Cardiac muscle cell (in vitro differentiated cells and primary cell): ENCODE measurements around the gene RABGGTA. TPM values are rescaled to one million over a fixed set of nuclear protein-coding genes. Genes with fewer than 3 reads are reported as not detected.

Source experiments
- DNase-seq, 2 donors: peaks; one replicate each; pipeline versions ENCODE4 v3.0.0 to v3.0.0-alpha.2; 2010 to 2017; ENCODE audit warnings: low read depth in 1 of 2, low spot score in 1 of 2
- H3K27ac ChIP-seq: fragments of 200-600 bp; sonication (generic); 2 replicates; pipeline ENCODE4 v1.5.1; 2016
- H3K27me3 ChIP-seq: fragments of 200-600 bp; sonication (generic); 2 replicates; pipeline ENCODE4 v1.6.0; 2016; ENCODE audit warnings: control low read depth
- H3K36me3 ChIP-seq: fragments of 200-600 bp; sonication (generic); 2 replicates; pipeline ENCODE4 v1.5.1; 2016; ENCODE audit warnings: control low read depth
- H3K4me1 ChIP-seq: fragments of 200-600 bp; sonication (generic); 2 replicates; pipeline ENCODE4 v1.8.1; 2017; ENCODE audit warnings: low read depth, mild to moderate bottlenecking, mixed run types
- H3K4me3 ChIP-seq: fragments of 200-600 bp; sonication (generic); 2 replicates; pipeline ENCODE4 v1.5.1; 2016; ENCODE audit warnings: mild to moderate bottlenecking
- H3K9me3 ChIP-seq: fragments of 200-600 bp; sonication (generic); 2 replicates; pipeline ENCODE4 v1.5.1; 2017; ENCODE audit warnings: low read depth, mild to moderate bottlenecking, control low read depth
- polyA plus RNA-seq: library from polyadenylated mRNA; unstranded; fragments of >200 nt; fragmentation: Nextera tagmentation; extraction: Ambion mirVana; gene quantifications from 2 replicates; pipeline ENCODE4 v1.2.1, GENCODE V29; 2016
- total RNA-seq: library from RNA; depleted of rRNA; stranded (reverse); fragments of >200 nt; gene quantifications from 2 replicates; pipeline ENCODE4 v1.2.3, GENCODE V29; 2016
- TF ChIP-seq, protein P1 (sequence below): IDR thresholded peaks from 2 replicates; pipeline ENCODE4 v1.5.1; 2012; ENCODE audit warnings: low read depth, mild to moderate bottlenecking, low read length

RABGGTA gene
- total and polyA plus RNA-seq, 2 experiments from 2014 or later: 39.6 to 43.7 TPM

DNA sequence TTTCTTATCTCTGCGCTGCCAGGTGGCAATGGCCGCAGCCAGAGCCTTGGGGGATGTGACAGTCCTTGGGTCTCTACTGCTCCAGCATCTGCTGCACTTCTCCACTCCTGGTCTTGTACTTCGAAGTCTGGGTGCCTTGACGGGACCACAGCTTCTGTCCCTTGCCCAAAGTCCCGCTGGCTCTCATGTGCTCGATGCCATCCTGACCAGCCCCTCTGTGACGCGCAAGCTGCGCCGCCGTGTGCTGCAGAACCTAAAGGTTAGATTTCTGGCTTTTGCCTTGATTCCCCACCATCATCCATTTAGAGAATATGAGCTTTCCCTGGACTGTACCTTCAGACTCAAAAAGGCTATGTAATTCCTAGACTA is 32.6 kb upstream of the RABGGTA start:
- no peaks in the 10 kb centered on the region for H3K27me3 ChIP-seq
- peaks cover 7% of the 10 kb centered on the region for H3K4me1 ChIP-seq
- H3K9me3 ChIP-seq: no peaks in the 10 kb centered on the region
- DNase-seq: no peak
- H3K4me3 ChIP-seq: no peak overlapping the region
- H3K27ac ChIP-seq: no peak overlapping the region
- TF ChIP-seq, protein P1, sequence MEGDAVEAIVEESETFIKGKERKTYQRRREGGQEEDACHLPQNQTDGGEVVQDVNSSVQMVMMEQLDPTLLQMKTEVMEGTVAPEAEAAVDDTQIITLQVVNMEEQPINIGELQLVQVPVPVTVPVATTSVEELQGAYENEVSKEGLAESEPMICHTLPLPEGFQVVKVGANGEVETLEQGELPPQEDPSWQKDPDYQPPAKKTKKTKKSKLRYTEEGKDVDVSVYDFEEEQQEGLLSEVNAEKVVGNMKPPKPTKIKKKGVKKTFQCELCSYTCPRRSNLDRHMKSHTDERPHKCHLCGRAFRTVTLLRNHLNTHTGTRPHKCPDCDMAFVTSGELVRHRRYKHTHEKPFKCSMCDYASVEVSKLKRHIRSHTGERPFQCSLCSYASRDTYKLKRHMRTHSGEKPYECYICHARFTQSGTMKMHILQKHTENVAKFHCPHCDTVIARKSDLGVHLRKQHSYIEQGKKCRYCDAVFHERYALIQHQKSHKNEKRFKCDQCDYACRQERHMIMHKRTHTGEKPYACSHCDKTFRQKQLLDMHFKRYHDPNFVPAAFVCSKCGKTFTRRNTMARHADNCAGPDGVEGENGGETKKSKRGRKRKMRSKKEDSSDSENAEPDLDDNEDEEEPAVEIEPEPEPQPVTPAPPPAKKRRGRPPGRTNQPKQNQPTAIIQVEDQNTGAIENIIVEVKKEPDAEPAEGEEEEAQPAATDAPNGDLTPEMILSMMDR: no peak
- peaks cover 28% of the 10 kb centered on the region for H3K36me3 ChIP-seq

DNA sequence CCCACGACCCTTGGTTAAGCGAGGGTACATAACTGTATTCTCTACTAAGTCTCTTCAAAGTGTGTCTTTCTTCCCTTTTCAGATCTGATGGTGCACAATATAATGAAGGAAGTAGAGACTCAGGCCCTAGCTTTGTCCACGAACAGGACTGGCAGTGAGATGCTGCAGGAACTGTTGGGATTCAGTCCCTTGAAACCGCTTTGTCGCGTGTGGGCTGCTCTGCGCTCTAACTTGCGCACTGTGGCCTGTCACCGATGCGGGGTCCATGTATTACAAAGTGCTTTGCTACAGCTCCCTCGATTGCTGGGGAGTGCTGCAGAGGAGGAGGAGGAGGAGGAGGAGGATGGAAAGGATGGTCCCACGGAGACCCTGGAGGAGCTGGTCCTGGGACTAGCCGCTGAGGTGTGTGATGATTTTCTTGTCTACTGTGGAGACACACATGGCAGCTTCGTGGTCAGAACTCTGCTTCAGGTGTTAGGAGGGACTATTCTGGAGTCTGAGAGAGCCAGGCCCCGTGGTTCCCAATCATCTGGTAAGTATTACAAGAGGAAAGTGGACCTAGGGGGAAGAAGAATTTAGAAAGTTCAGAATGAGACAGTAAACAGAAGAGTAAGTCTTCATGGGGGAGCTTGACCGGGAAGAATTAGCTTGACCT is 29.1 kb upstream of the RABGGTA start:
- no peak for DNase-seq
- peak overlapping the region; percentile 68 for H3K27ac ChIP-seq
- H3K4me3 ChIP-seq: peak overlapping the region; percentile 69
- H3K27me3 ChIP-seq: no peaks in the 10 kb centered on the region
- TF ChIP-seq, protein P1: no peak
- no peaks in the 10 kb centered on the region for H3K9me3 ChIP-seq
- H3K4me1 ChIP-seq: peaks cover 7% of the 10 kb centered on the region
- H3K36me3 ChIP-seq: peaks cover 28% of the 10 kb centered on the region

- H3K27ac ChIP-seq: peak within 1 kb of the TSS; percentile 68
- DNase-seq: peak; percentile 92 to 96
- no peaks in the 10 kb centered on the region for H3K27me3 ChIP-seq
- peaks cover 7% of the 10 kb centered on the region for H3K4me1 ChIP-seq
- TF ChIP-seq, protein P1: no peak
- H3K36me3 ChIP-seq: peaks cover 24% of the 10 kb centered on the region
- peak within 1 kb of the TSS; percentile 69 for H3K4me3 ChIP-seq
- no peaks in the 10 kb centered on the region for H3K9me3 ChIP-seq
Observed at GRCh38 chr14:24299255-24300191, 28.1 kb upstream of the RABGGTA start, which contains the start of the genes DHRS1 and NOP9. TSS of gene DHRS1 (minus strand) at chr14:24299780. CDS start at chr14:24299106, 674 bp downstream. TSS of gene NOP9 (plus strand) at chr14:24299850. CDS start at chr14:24299955, 105 bp downstream.

DNA sequence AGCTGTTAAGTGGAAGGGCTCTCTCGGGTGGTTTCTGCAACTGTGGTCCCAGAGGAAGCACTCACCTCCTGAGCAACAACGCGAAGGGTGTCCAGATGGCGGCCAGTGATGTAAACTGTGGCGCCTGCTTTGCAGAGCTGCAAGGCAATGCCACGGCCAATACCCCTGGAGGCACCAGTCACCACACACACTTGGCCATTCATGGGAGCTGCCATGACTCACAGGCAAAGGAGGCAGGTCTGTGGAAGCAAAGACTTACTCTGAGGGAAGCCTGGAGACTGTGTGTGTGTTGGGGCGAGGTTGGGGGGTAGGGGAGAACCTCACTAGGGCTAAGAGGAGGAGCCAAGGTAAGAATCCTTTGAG is 27.5 kb upstream of the RABGGTA start:
- Histone ChIP-seq H3K36me3 (peaks cover 17% of the 10 kb centered on the region), H3K27me3 (no peaks in the 10 kb centered on the region), H3K9me3 (no peaks in the 10 kb centered on the region), H3K27ac (no peak overlapping the region), H3K4me1 (peaks cover 7% of the 10 kb centered on the region), H3K4me3 (peak overlapping the region; percentile 69)
- TF ChIP-seq, protein P1: no peak
- peak in 1 of 2 donors; percentile 27 for DNase-seq

DNA sequence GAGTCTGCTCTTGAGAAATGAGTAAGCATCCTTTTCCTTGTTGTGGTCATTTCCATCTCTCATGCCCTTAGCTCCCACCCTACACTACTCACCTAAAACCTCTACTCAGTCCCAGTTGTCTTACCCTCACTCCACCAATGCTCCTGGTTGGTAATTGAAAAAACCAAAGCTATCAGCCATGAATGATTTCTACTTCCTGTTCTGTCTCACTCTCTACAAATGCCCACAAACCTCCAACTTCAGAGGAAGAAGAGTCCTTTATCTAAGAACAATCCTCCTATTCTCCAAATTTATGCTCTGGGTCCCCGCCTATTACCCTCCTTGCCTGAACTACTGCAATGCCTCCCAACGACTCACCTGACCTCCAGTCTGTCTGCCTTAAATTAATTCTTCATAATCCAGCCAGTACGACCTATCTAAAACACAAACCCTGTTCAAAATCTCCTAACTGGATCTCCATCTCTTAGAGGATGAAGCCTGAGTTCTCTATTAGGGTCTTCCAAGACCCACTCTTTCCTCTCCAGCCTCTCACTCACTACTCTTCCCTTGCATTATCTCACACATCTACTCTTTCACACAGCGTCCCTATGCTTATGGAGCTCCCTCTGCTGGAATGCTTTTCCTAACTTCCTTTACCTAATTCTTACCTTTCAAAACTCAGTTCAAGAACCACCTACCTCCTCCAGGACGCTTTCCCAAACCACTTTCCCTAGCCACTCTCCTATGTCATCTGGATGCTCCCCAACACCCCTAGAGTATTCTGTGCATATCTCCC is 26.0 kb upstream of the RABGGTA start:
- Histone ChIP-seq H3K4me1 (peaks cover 7% of the 10 kb centered on the region), H3K4me3 (no peak overlapping the region), H3K27ac (no peak overlapping the region), H3K9me3 (no peaks in the 10 kb centered on the region), H3K27me3 (no peaks in the 10 kb centered on the region), H3K36me3 (peaks cover 3% of the 10 kb centered on the region)
- peak; percentile 13 to 43 for DNase-seq
- TF ChIP-seq, protein P1: peak; percentile 44
